GM12878 (cell line): ENCODE results near the gene PAXX. TPM values are rescaled to one million over a fixed set of nuclear protein-coding genes. Genes with fewer than 3 reads are reported as not detected.

Experiments
- ATAC-seq: fragments of 200-7000 bp; cut with Tn5 transposase; 3 replicates; pipeline ENCODE4 v1.9.1; 2020; ENCODE audit warnings: mild to moderate bottlenecking, moderate library complexity
- BruUV-seq: library from RNA; stranded (reverse); fragments of 400-500 nt; replicated peaks from 2 replicates; lab custom pipeline; 2021; lab: Mats Ljungman, UMichigan
- CTCF ChIA-PET: fragments of 300-600 bp; sonication (Branson Sonifier 250); formaldehyde crosslinking; extraction: SDS; loops from one replicate; lab custom pipeline; 2021; ENCODE audit warnings: inconsistent platforms; lab: Yijun Ruan, JAX
- POLR2A ChIA-PET: fragments of 350-600 bp; formaldehyde crosslinking; extraction: SDS; loops from one replicate; lab custom pipeline; 2021; ENCODE audit warnings: inconsistent platforms; lab: Charles Lee
- RAD21 ChIA-PET: fragments of 300-600 bp; sonication (Branson Sonifier 250); formaldehyde crosslinking; loops from one replicate; lab custom pipeline; 2023; ENCODE audit warnings: antibody characterized with exemption; ENCODE audit not compliant: unreplicated experiment; lab: Charles Lee
- SMC1A ChIA-PET: fragments of 300-600 bp; sonication (Branson Sonifier 250); formaldehyde crosslinking; loops from one replicate; lab custom pipeline; 2023; ENCODE audit not compliant: unreplicated experiment, uncharacterized antibody; lab: Charles Lee
- DNase-seq: peaks from one replicate; pipeline ENCODE4 v3.0.0-alpha.2; 2011; ENCODE audit warnings: low read depth, low spot score
- FAIRE-seq: peaks from 3 replicates; lab custom pipeline; 2011; peaks lifted over from hg19 to GRCh38; lab: Jason Lieb, UNC
- H2AFZ ChIP-seq: 2 replicates; pipeline ENCODE4 v1.6.0; 2011; ENCODE audit warnings: low read depth, low read length, control low read depth; ENCODE audit not compliant: control insufficient read depth
- H3K27ac ChIP-seq: 2 replicates; pipeline ENCODE4 v1.5.1; 2011; ENCODE audit warnings: control low read depth; ENCODE audit not compliant: control insufficient read depth, insufficient read depth
- H3K27me3 ChIP-seq, 2 experiments: replicated peaks in 1 of 2; 2 replicates each; pipeline versions ENCODE4 v1.6.0 to v1.6.1; 2011; ENCODE audit warnings: low read length in 1 of 2; ENCODE audit not compliant: control insufficient read depth in 2 of 2, insufficient read depth in 2 of 2
- H3K36me3 ChIP-seq, 2 experiments: 2 replicates each; pipeline ENCODE4 v1.5.1; 2011; ENCODE audit warnings: low read length in 1 of 2; ENCODE audit not compliant: control insufficient read depth in 2 of 2, insufficient read depth in 2 of 2
- H3K4me1 ChIP-seq: 2 replicates; pipeline ENCODE4 v1.6.1; 2011; ENCODE audit warnings: mild to moderate bottlenecking, low read length, moderate library complexity, mixed read lengths; ENCODE audit not compliant: control insufficient read depth, insufficient read depth
- H3K4me2 ChIP-seq: 2 replicates; pipeline ENCODE4 v1.6.0; 2011; ENCODE audit warnings: control low read depth; ENCODE audit not compliant: control insufficient read depth, insufficient read depth
- H3K4me3 ChIP-seq: fragments of 200-600 bp; sonication (generic); 2 replicates; pipeline ENCODE4 v1.5.1; 2016
- H3K79me2 ChIP-seq: 2 replicates; pipeline ENCODE4 v1.6.0; 2011; ENCODE audit warnings: low read length; ENCODE audit not compliant: control insufficient read depth, insufficient read depth
- H3K9ac ChIP-seq: 2 replicates; pipeline ENCODE4 v1.8.0; 2011; ENCODE audit warnings: low read length, control low read depth, mixed read lengths; ENCODE audit not compliant: control insufficient read depth, insufficient read depth
- H3K9me3 ChIP-seq: replicated peaks from 3 replicates; pipeline ENCODE4 v1.5.1; 2011; ENCODE audit warnings: mild to moderate bottlenecking, low read length; ENCODE audit not compliant: control insufficient read depth, insufficient read depth
- H4K20me1 ChIP-seq: 2 replicates; pipeline ENCODE4 v1.6.0; 2011; ENCODE audit not compliant: control insufficient read depth, insufficient read depth
- BHLHE40 ChIP-seq, 2 experiments: fragments of 450-650 bp in 1 of 2; IDR thresholded peaks; 2 replicates each; pipeline ENCODE4 v1.6.1; 2011 to 2017; ENCODE audit warnings: low read depth in 2 of 2, borderline replicate concordance in 1 of 2, improper control_type of control experiment in 1 of 2, low read length in 1 of 2, mild to moderate bottlenecking in 1 of 2
- GATAD2B ChIP-seq: fragments of 450-650 bp; conservative IDR thresholded peaks from 2 replicates; pipeline ENCODE4 v1.6.1; 2017; ENCODE audit warnings: low read depth, mild to moderate bottlenecking, moderate library complexity
- NFYB ChIP-seq: IDR thresholded peaks from 2 replicates; pipeline ENCODE4 v1.6.1; 2011; ENCODE audit warnings: low read depth, mild to moderate bottlenecking, low read length, improper control_type of control experiment, moderate library complexity; ENCODE audit not compliant: insufficient read depth
- PAX5 ChIP-seq: IDR thresholded peaks from 2 replicates; pipeline ENCODE4 v1.6.1; 2011; ENCODE audit warnings: low read depth, low read length, borderline replicate concordance
- REST ChIP-seq: IDR thresholded peaks from 2 replicates; pipeline ENCODE4 v1.6.1; 2012; ENCODE audit warnings: mild to moderate bottlenecking, low read depth, low read length
- YBX1 ChIP-seq: fragments of 450-650 bp; IDR thresholded peaks from 2 replicates; pipeline ENCODE4 v1.6.1; 2016; ENCODE audit warnings: antibody characterized with exemption
- ZNF622 ChIP-seq: fragments of 450-650 bp; IDR thresholded peaks from 2 replicates; pipeline ENCODE4 v1.6.1; 2017; ENCODE audit warnings: mild to moderate bottlenecking, inconsistent platforms
- ZSCAN29 ChIP-seq: fragments of 450-650 bp; IDR thresholded peaks from 2 replicates; pipeline ENCODE4 v1.6.1; 2017; ENCODE audit warnings: mild to moderate bottlenecking, moderate library complexity
- ZZZ3 ChIP-seq: IDR thresholded peaks from 2 replicates; pipeline ENCODE4 v1.6.1; 2011; ENCODE audit warnings: low read depth; ENCODE audit not compliant: control insufficient read depth, insufficient read length
- WGBS: methylation state at CpG from one replicate; pipeline ENCODE4 v1.1.6; 2016; ENCODE audit warnings: low lambda C conversion rate; ENCODE audit not compliant: insufficient replicate concordance, insufficient coverage; ENCODE audit errors: missing lambda C conversion rate; 5-methylcytosine and 5-hydroxymethylcytosine counted together
- in situ Hi-C: fragments of 300-500 bp; cut with MboI; formaldehyde crosslinking; loops from 9 replicates; pipeline ENCODE4 v1.14.3; 2018; ENCODE audit warnings: mixed read lengths
- intact Hi-C: fragments of 100-400 bp; cut with micrococcal nuclease; formaldehyde crosslinking; loops from one replicate; pipeline ENCODE4 v1.14.2; 2022; ENCODE audit not compliant: unreplicated experiment
- polyA plus RNA-seq, 11 experiments: library from polyadenylated mRNA; depleted of rRNA in 4 of 11; unstranded in 6 of 11; stranded (reverse) in 5 of 11; fragments of >200 nt; fragmentation: Nextera tagmentation in 4 of 11; fragmentation: Illumina TruSeq in 1 of 11; extraction: Ambion mirVana in 4 of 11; extraction: Trizol in 1 of 11; gene quantifications; 1 replicate in 1 of 11; 2 replicates in 10 of 11; pipeline versions ENCODE4 v1.2.1 to v1.2.3, GENCODE V29; 2011 to 2016; ENCODE audit warnings: inconsistent platforms in 2 of 11, missing spikeins in 2 of 11, low read depth in 1 of 11
- total RNA-seq, 4 experiments: library from RNA; depleted of rRNA in 3 of 4; stranded (reverse); fragments of >200 nt in 3 of 4; fragmentation: Illumina TruSeq in 1 of 4; extraction: Trizol in 1 of 4; gene quantifications; 2 replicates each; pipeline versions ENCODE4 v1.2.1 to v1.2.3, GENCODE V29; 2013 to 2021

Gene PAXX
- total and polyA plus RNA-seq, 10 of the 15 experiments (the other 5 are each of a cell fraction or from before 2014, with no cell fraction given), result 0.18 to 60.6 (median 29.5) TPM

GRCh38 chr9:137027369-137028262 lies 35.4 kb downstream of the PAXX start, which contains the start of gene ABCA2:
Gene ABCA2, minus strand, starts transcription at chr9:137028237. Its CDS starts 97 bp downstream, at chr9:137028140.
- Histone ChIP-seq H4K20me1 (no peaks in the 10 kb centered on the region), H3K4me2 (peak within 1 kb of the TSS; percentile 77), H3K79me2 (no peaks in the 10 kb centered on the region), H3K9me3 (no peaks in the 10 kb centered on the region), H3K27ac (no peak within 1 kb of the TSS), H3K36me3 (no peaks in the 10 kb centered on the region), H3K4me1 (peaks cover 35% of the 10 kb centered on the region), H3K4me3 (peak within 1 kb of the TSS; percentile 68), H3K27me3 (peaks cover 0 to 2% of the 10 kb centered on the region in 2 experiments; a peak in 2 of 4 replicates), H3K9ac (no peak within 1 kb of the TSS), H2AFZ (peak within 1 kb of the TSS; percentile 34; the same call in 1 of the 2 replicates)
- SMC1A ChIA-PET, result interaction anchor here (1.8 kb wide), 1 partner anchor 80 kb away, joined by 6 read pairs; no protein-coding TSS in a partner anchor
- 15% methylated on average over 47 of the region's 95 CpGs for WGBS
- in situ Hi-C loops, result no loop called here
- no TSS peak for BruUV-seq
- FAIRE-seq (no peak), DNase-seq (no peak), ATAC-seq (no peak)
- RAD21 ChIA-PET, result interaction anchor here (0.9 to 1.5 kb wide), 3 partner anchors 31 to 161 kb away, joined by 3 to 4 read pairs (median 3); partner anchors contain the start of genes ANAPC2 and SSNA1
- no peak for TF ChIP-seq ZZZ3
- no peak for TF ChIP-seq NFYB
- peak; percentile 1 to 61; a peak in 1 of 4 replicates for TF ChIP-seq BHLHE40 (IDR thresholded peaks at IDR 0.05; ENCODE audit: borderline replicate concordance in 1 of 2, low read depth in 2 of 2, low read length in 1 of 2)
- TF ChIP-seq PAX5, result 0 out of 2 replicates have a peak, but pooled peaks have one; percentile 46
- TF ChIP-seq YBX1, result no peak
- no peak for TF ChIP-seq REST
- no peak for TF ChIP-seq ZSCAN29
- no peak for TF ChIP-seq ZNF622
- TF ChIP-seq GATAD2B, result peak; percentile 39; the same call in 1 of the 2 replicates
- intact Hi-C loops, result no loop called here
- POLR2A ChIA-PET, result interaction anchor here (1.4 kb wide), 1 partner anchor 8 kb away, joined by 4 read pairs; no protein-coding TSS in a partner anchor
- CTCF ChIA-PET, result interaction anchor here (1.5 to 4.7 kb wide), 5 partner anchors 8 to 185 kb away, joined by 4 to 65 read pairs (median 16); partner anchors contain the start of genes AJM1 and NPDC1
